ENCODE data around the gene SPINK8. TPM values are rescaled to one million over a fixed set of nuclear protein-coding genes. Genes with fewer than 3 reads are reported as not detected.

The SPINK8 gene
- total and polyA plus RNA-seq, 4 donors = not detected

DNA sequence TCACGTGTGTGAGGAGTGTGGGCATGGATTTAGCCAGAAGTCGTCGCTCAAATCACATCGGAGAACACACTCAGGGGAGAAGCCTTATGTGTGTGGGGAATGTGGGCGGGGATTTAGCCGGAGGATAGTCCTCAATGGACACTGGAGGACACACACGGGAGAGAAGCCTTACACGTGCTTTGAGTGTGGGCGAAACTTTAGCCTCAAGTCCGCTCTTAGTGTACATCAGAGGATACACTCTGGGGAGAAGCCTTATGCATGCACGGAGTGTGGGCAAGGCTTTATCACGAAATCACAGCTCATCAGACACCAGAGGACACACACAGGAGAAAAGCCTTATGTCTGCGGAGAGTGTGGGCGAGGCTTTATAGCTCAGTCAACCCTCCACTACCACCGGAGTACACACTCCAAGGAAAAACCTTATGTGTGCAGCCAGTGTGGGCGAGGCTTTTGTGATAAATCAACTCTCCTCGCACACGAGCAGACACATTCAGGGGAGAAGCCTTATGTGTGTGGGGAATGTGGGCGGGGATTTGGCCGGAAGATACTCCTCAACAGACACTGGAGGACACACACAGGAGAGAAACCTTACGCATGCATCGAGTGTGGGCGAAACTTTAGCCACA, 64.4 kb downstream of the SPINK8 start:
- WGBS, 2 donors = 81 to 84% methylated on average over 23 of the region's 23 CpGs
- Histone ChIP-seq H3K4me1 (ENCODE audit: control insufficient read depth in 1 of 2, insufficient read depth in 2 of 2, low read length in 2 of 2) (no peaks in the 10 kb centered on the region), H3K27me3 (ENCODE audit: control insufficient read depth in 1 of 2, insufficient read depth in 2 of 2, low read length in 1 of 2) (no peaks in the 10 kb centered on the region), H3K27ac (ENCODE audit: low read depth in 1 of 2, low read length in 2 of 2) (no peak overlapping the region), H3K36me3 (ENCODE audit: control insufficient read depth in 1 of 2, insufficient read depth in 2 of 2, low read length in 1 of 2) (peaks cover 0 to 3% of the 10 kb centered on the region in 2 donors), H3K9me3 (ENCODE audit: control insufficient read depth, low read length) (no peaks in the 10 kb centered on the region), H3K4me3 (ENCODE audit: low read length in 2 of 2) (no peak overlapping the region)
- intact Hi-C loops (cut with DNase I) = no loop called here
- DNase-seq (no peak), ATAC-seq (ENCODE audit: low FRiP score) (no peak)

DNA sequence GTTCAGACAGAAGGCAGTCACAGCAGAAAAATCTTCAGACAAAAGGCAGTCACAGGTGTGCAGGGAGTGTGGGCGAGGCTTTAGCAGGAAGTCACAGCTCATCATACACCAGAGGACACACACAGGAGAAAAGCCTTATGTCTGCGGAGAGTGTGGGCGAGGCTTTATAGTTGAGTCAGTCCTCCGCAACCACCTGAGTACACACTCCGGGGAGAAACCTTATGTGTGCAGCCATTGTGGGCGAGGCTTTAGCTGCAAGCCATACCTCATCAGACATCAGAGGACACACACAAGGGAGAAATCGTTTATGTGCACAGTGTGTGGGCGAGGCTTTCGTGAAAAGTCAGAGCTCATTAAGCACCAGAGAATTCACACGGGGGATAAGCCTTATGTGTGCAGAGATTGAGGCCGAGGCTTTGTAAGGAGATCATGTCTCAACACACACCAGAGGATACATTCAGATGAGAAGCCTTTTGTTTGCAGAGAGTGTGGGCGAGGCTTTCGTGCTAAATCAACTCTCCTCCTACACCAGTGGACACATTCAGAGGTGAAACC, 65.0 kb downstream of the SPINK8 start:
- intact Hi-C loops (cut with DNase I) = no loop called here
- ATAC-seq (ENCODE audit: low FRiP score) (no peak), DNase-seq (no peak)
- Histone ChIP-seq H3K9me3 (ENCODE audit: control insufficient read depth, low read length) (no peaks in the 10 kb centered on the region), H3K27ac (ENCODE audit: low read depth in 1 of 2, low read length in 2 of 2) (no peak overlapping the region), H3K36me3 (ENCODE audit: control insufficient read depth in 1 of 2, insufficient read depth in 2 of 2, low read length in 1 of 2) (peaks cover 0 to 3% of the 10 kb centered on the region in 2 donors), H3K27me3 (ENCODE audit: control insufficient read depth in 1 of 2, insufficient read depth in 2 of 2, low read length in 1 of 2) (no peaks in the 10 kb centered on the region), H3K4me1 (ENCODE audit: control insufficient read depth in 1 of 2, insufficient read depth in 2 of 2, low read length in 2 of 2) (no peaks in the 10 kb centered on the region), H3K4me3 (ENCODE audit: low read length in 2 of 2) (no peak overlapping the region)
- WGBS, 2 donors = 89 to 90% methylated on average over 13 of the region's 13 CpGs

DNA sequence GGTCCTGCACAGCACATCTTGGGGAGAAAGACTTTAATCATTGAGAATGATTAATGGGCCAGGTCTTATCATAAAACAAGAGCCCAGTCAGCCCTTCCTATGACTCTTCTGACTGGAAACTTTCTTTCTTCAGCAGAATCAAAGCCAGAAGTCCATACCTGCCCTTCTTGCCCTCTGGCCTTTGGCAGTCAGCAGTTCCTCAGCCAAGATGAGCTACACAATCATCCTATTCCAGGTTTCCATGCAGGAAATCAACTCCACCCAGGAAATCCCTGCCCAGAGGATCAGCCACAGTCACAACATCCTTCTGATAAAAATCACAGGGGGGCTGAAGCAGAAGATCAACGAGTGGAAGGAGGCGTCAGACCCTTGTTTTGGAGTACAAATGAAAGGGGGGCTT, 65.7 kb downstream of the SPINK8 start:
- H3K27me3 ChIP-seq (ENCODE audit: control insufficient read depth in 1 of 2, insufficient read depth in 2 of 2, low read length in 1 of 2) = no peaks in the 10 kb centered on the region
- no peaks in the 10 kb centered on the region for H3K9me3 ChIP-seq (ENCODE audit: control insufficient read depth, low read length)
- H3K4me1 ChIP-seq (ENCODE audit: control insufficient read depth in 1 of 2, insufficient read depth in 2 of 2, low read length in 2 of 2) = no peaks in the 10 kb centered on the region
- H3K27ac ChIP-seq (ENCODE audit: low read depth in 1 of 2, low read length in 2 of 2) = no peak overlapping the region
- ATAC-seq (ENCODE audit: low FRiP score) = no peak
- no peak for DNase-seq
- H3K36me3 ChIP-seq (ENCODE audit: control insufficient read depth in 1 of 2, insufficient read depth in 2 of 2, low read length in 1 of 2) = peaks cover 0 to 3% of the 10 kb centered on the region in 2 donors
- WGBS, 2 donors = 76 to 82% methylated on average over 2 of the region's 2 CpGs
- H3K4me3 ChIP-seq (ENCODE audit: low read length in 2 of 2) = no peak overlapping the region
- intact Hi-C loops (cut with DNase I) = no loop called here

DNA sequence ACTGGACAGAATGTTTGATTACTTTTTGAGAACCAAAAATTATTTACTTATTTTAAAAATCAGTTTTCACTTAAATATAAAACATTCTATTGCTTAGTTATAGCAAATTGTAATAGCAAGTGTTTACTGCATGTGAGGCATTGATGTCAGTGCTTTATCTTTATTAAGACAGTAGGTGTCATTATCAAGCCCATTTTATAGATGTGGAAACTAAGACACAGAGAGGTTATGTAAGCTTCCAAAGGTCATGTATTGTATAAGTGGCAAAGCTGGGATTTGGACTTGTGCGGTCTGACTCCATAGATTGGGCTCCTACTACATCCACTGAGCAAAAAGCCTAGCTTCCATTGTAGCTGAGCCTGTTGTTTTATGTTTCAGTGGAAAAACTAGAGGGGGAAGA, 74.9 kb downstream of the SPINK8 start:
- 97 to 99% methylated on average over 1 of the region's 1 CpG for WGBS, 2 donors
- H3K36me3 ChIP-seq (ENCODE audit: control insufficient read depth in 1 of 2, insufficient read depth in 2 of 2, low read length in 1 of 2) = no peaks in the 10 kb centered on the region
- no peak for DNase-seq
- no peak for ATAC-seq (ENCODE audit: low FRiP score)
- no peaks in the 10 kb centered on the region for H3K4me1 ChIP-seq (ENCODE audit: control insufficient read depth in 1 of 2, insufficient read depth in 2 of 2, low read length in 2 of 2)
- no peaks in the 10 kb centered on the region for H3K9me3 ChIP-seq (ENCODE audit: control insufficient read depth, low read length)
- H3K27ac ChIP-seq (ENCODE audit: low read depth in 1 of 2, low read length in 2 of 2) = no peak overlapping the region
- H3K4me3 ChIP-seq (ENCODE audit: low read length in 2 of 2) = no peak overlapping the region
- intact Hi-C loops (cut with DNase I) = no loop called here
- no peaks in the 10 kb centered on the region for H3K27me3 ChIP-seq (ENCODE audit: control insufficient read depth in 1 of 2, insufficient read depth in 2 of 2, low read length in 1 of 2)

Small RNAs within 50 kb of the gene (microRNA-seq; reads per million reads assigned to microRNA genes)
- gene MIR2115 = 0 reads per million in 2 donors

Other genes starting within 250 kb of the SPINK8 start
- gene CDC25A, start 145.2 kb downstream of the SPINK8 start, total RNA-seq = under 1 TPM; 0.52 to 0.57 TPM
- 1 to 10 TPM in 1 of 2 donors, under 1 TPM in 1; 0.08 to 1.8 TPM for gene CDC25A, start 145.2 kb downstream of the SPINK8 start, polyA plus RNA-seq
- under 1 TPM; 0.65 to 0.90 TPM for gene CAMP, start 110.2 kb downstream of the SPINK8 start, total RNA-seq
- gene CAMP, start 110.2 kb downstream of the SPINK8 start, polyA plus RNA-seq = 1 to 10 TPM in 1 of 2 donors, not detected in 1; 4.0 TPM
- 10 to 100 TPM in 1 of 2 donors, 1 to 10 TPM in 1; 7.1 to 19.4 TPM for gene ZNF589, start 92.6 kb downstream of the SPINK8 start, total RNA-seq
- 1 to 10 TPM; 2.5 to 6.7 TPM for gene ZNF589, start 92.6 kb downstream of the SPINK8 start, polyA plus RNA-seq
- gene NME6, start 32.3 kb downstream of the SPINK8 start, total RNA-seq = 10 to 100 TPM; 17.2 to 27.7 TPM
- gene NME6, start 32.3 kb downstream of the SPINK8 start, polyA plus RNA-seq = 10 to 100 TPM; 11.7 to 19.0 TPM
- not detected for gene FBXW12, start 38.6 kb upstream of the SPINK8 start, total RNA-seq
- gene FBXW12, start 38.6 kb upstream of the SPINK8 start, polyA plus RNA-seq = not detected
- 100 to 1,000 TPM in 1 of 2 donors, 10 to 100 TPM in 1; 69.9 to 115 TPM for gene PLXNB1, start 96.4 kb upstream of the SPINK8 start, total RNA-seq
- 100 to 1,000 TPM in 1 of 2 donors, 10 to 100 TPM in 1; 26.3 to 235 TPM for gene PLXNB1, start 96.4 kb upstream of the SPINK8 start, polyA plus RNA-seq
- gene CCDC51, start 106.5 kb upstream of the SPINK8 start, total RNA-seq = 1 to 10 TPM; 6.4 to 6.7 TPM
- 10 to 100 TPM in 1 of 2 donors, 1 to 10 TPM in 1; 9.5 to 12.7 TPM for gene CCDC51, start 106.5 kb upstream of the SPINK8 start, polyA plus RNA-seq
- 100 to 1,000 TPM; 114 to 128 TPM for gene TMA7, start 106.6 kb upstream of the SPINK8 start, total RNA-seq
- gene TMA7, start 106.6 kb upstream of the SPINK8 start, polyA plus RNA-seq = 100 to 1,000 TPM; 302 to 686 TPM
- gene ATRIP, start 113.1 kb upstream of the SPINK8 start, total RNA-seq = 1 to 10 TPM; 5.0 to 6.3 TPM
- gene ATRIP, start 113.1 kb upstream of the SPINK8 start, polyA plus RNA-seq = 1 to 10 TPM; 4.0 to 7.5 TPM
- gene SHISA5, start 170.5 kb upstream of the SPINK8 start, total RNA-seq = 100 to 1,000 TPM; 170 to 183 TPM
- 100 to 1,000 TPM in 1 of 2 donors, 10 to 100 TPM in 1; 64.2 to 113 TPM for gene SHISA5, start 170.5 kb upstream of the SPINK8 start, polyA plus RNA-seq
- gene PFKFB4, start 223.1 kb upstream of the SPINK8 start, total RNA-seq = 10 to 100 TPM in 1 of 2 donors, 1 to 10 TPM in 1; 7.2 to 14.6 TPM
- gene PFKFB4, start 223.1 kb upstream of the SPINK8 start, polyA plus RNA-seq = 1 to 10 TPM; 2.8 to 5.6 TPM
- under 1 TPM in 1 of 2 donors, not detected in 1; 0.24 TPM for gene UCN2, start 230.1 kb upstream of the SPINK8 start, total RNA-seq
- 1 to 10 TPM in 1 of 2 donors, not detected in 1; 6.8 TPM for gene UCN2, start 230.1 kb upstream of the SPINK8 start, polyA plus RNA-seq

Data from aorta (tissue), 5 donors.